Measurements from ENCODE around the gene TMEM203. TPM values are rescaled to one million over a fixed set of nuclear protein-coding genes. Genes with fewer than 3 reads are reported as not detected.

Gene TMEM203
- polyA plus RNA-seq, 1 donor (not counting 4 experiments of a cell fraction or from before 2014, with no cell fraction given): 29.2 TPM

DNA sequence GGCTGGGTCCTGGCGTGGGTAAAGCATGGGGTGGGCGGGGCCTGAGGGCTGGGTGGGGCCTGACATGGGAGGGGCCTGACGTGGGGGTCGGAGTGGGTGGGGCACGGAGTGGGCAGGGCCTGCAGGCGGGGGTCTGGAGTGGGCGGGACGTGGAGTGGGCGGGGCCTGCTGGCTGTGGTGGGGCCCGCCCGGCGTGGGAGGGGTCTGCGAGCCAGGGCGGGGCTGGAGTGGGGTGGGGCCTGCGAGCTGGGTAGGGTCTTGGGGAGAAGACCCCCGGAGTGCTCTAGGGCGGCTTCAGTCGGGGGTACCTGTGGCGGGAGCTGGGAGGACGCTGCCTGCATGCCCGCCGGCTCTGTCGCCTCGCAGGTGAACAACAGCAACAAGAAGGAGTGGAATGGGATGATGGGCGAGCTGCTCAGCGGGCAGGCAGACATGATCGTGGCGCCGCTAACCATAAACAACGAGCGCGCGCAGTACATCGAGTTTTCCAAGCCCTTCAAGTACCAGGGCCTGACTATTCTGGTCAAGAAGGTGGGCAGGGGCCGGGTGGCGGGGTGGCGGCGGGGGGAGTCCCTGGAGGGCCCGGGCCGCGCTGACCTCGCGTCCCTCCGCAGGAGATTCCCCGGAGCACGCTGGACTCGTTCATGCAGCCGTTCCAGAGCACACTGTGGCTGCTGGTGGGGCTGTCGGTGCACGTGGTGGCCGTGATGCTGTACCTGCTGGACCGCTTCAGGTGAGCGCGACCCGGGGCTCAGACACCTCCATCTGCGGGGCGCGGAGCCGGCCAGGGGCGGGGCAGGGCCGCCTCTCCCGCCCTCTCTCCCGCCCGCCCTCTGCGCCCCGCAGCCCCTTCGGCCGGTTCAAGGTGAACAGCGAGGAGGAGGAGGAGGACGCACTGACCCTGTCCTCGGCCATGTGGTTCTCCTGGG lies 43.6 kb downstream of the TMEM203 start:
- H3K4me1 ChIP-seq (ENCODE audit: control insufficient read depth, extremely low read depth, insufficient read depth, low read length): no peaks in the 10 kb centered on the region
- H3K27me3 ChIP-seq (ENCODE audit: control insufficient read depth, extremely low read depth, insufficient read depth, low read length): peaks cover 82% of the 10 kb centered on the region
- no peak overlapping the region for H3K27ac ChIP-seq (ENCODE audit: control insufficient read depth, insufficient read depth, low read length)
- H3K4me2 ChIP-seq (ENCODE audit: control insufficient read depth, extremely low read depth, insufficient read depth, low read depth, low read length): no peak overlapping the region
- FAIRE-seq (no peak), DNase-seq (ENCODE audit: low read depth, low spot score) (no peak)
- H3K9me3 ChIP-seq (ENCODE audit: control insufficient read depth, low read depth, low read length): no peaks in the 10 kb centered on the region
- H3K79me2 ChIP-seq (ENCODE audit: control insufficient read depth, insufficient read depth, low read length): no peaks in the 10 kb centered on the region
- dilution Hi-C loops (cut with MboI; ENCODE audit: extremely low pct_ligation_motif_present, low sequenced_read_pairs): no loop called here
- no peak overlapping the region for H2AFZ ChIP-seq (ENCODE audit: control insufficient read depth, low read length)
- H3K9me1 ChIP-seq (ENCODE audit: control insufficient read depth, extremely low read depth, insufficient read depth, low read length): no peaks in the 10 kb centered on the region
- no peak overlapping the region for H3K4me3 ChIP-seq (ENCODE audit: control insufficient read depth in 2 of 3, extremely low read depth in 1 of 3, insufficient read depth in 2 of 3, low read depth in 1 of 3, low read length in 3 of 3)
- H3K36me3 ChIP-seq (ENCODE audit: control insufficient read depth in 2 of 2, extremely low read depth in 1 of 2, insufficient read depth in 2 of 2, low read length in 2 of 2): no peaks in the 10 kb centered on the region
- no peaks in the 10 kb centered on the region for H4K20me1 ChIP-seq (ENCODE audit: control insufficient read depth, extremely low read depth, insufficient read depth, low read length)
- H3K9ac ChIP-seq (ENCODE audit: control insufficient read depth, extremely low read depth, insufficient read depth, low read length): no peak overlapping the region
- peak; percentile 55 for TF ChIP-seq EZH2 (IDR thresholded peaks at IDR 0.05; ENCODE audit: low read length)
- TF ChIP-seq, protein P1, sequence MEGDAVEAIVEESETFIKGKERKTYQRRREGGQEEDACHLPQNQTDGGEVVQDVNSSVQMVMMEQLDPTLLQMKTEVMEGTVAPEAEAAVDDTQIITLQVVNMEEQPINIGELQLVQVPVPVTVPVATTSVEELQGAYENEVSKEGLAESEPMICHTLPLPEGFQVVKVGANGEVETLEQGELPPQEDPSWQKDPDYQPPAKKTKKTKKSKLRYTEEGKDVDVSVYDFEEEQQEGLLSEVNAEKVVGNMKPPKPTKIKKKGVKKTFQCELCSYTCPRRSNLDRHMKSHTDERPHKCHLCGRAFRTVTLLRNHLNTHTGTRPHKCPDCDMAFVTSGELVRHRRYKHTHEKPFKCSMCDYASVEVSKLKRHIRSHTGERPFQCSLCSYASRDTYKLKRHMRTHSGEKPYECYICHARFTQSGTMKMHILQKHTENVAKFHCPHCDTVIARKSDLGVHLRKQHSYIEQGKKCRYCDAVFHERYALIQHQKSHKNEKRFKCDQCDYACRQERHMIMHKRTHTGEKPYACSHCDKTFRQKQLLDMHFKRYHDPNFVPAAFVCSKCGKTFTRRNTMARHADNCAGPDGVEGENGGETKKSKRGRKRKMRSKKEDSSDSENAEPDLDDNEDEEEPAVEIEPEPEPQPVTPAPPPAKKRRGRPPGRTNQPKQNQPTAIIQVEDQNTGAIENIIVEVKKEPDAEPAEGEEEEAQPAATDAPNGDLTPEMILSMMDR (optimal IDR thresholded peaks at IDR 0.05 in 1 of 3, IDR thresholded peaks at IDR 0.05 in 1 of 3, conservative IDR thresholded peaks at IDR 0.05 in 1 of 3; ENCODE audit: extremely low read depth in 1 of 3, insufficient read depth in 2 of 3, low read length in 3 of 3): no peak

DNA sequence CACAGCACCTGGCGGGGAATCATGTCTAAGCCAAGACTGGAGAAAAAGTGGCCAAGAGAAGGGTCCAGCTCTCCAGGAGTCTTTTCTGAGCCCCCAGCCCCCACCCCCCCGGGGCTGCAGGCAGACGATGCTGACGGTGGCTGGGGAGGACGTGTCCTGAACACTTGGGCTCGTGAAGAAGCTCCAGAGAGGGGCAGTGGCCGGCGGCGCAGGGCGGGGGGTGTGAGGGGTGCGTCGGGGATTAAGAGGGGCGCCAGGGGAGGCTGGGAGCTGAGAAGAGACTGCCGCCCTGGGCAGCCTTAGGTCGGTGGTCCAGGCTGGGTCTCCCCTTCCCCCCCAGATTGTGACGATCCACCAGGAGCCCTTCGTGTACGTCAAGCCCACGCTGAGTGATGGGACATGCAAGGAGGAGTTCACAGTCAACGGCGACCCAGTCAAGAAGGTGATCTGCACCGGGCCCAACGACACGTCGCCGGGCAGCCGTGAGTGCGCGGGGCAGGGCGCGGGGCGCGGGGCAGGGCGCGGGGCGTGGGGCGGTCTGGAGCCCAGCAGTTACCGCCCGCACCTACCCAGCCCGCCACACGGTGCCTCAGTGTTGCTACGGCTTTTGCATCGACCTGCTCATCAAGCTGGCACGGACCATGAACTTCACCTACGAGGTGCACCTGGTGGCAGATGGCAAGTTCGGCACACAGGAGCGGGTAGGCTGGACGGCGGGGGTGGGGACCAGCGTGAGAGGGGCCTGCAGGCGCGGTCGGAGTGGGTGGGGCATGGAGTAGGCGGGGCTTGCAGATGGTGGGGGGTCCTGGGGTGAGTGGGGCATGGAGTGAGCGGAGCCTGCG lies 44.5 kb downstream of the TMEM203 start:
- H2AFZ ChIP-seq (ENCODE audit: control insufficient read depth, low read length): no peak overlapping the region
- H4K20me1 ChIP-seq (ENCODE audit: control insufficient read depth, extremely low read depth, insufficient read depth, low read length): no peaks in the 10 kb centered on the region
- FAIRE-seq (no peak), DNase-seq (ENCODE audit: low read depth, low spot score) (no peak)
- H3K27me3 ChIP-seq (ENCODE audit: control insufficient read depth, extremely low read depth, insufficient read depth, low read length): peaks cover 82% of the 10 kb centered on the region
- TF ChIP-seq, protein P1 (optimal IDR thresholded peaks at IDR 0.05 in 1 of 3, IDR thresholded peaks at IDR 0.05 in 1 of 3, conservative IDR thresholded peaks at IDR 0.05 in 1 of 3; ENCODE audit: extremely low read depth in 1 of 3, insufficient read depth in 2 of 3, low read length in 3 of 3): no peak
- TF ChIP-seq EZH2 (IDR thresholded peaks at IDR 0.05; ENCODE audit: low read length): no peak
- H3K4me3 ChIP-seq (ENCODE audit: control insufficient read depth in 2 of 3, extremely low read depth in 1 of 3, insufficient read depth in 2 of 3, low read depth in 1 of 3, low read length in 3 of 3): no peak overlapping the region
- H3K27ac ChIP-seq (ENCODE audit: control insufficient read depth, insufficient read depth, low read length): no peak overlapping the region
- H3K4me1 ChIP-seq (ENCODE audit: control insufficient read depth, extremely low read depth, insufficient read depth, low read length): peaks cover 4% of the 10 kb centered on the region
- H3K9ac ChIP-seq (ENCODE audit: control insufficient read depth, extremely low read depth, insufficient read depth, low read length): no peak overlapping the region
- dilution Hi-C loops (cut with MboI; ENCODE audit: extremely low pct_ligation_motif_present, low sequenced_read_pairs): no loop called here
- H3K4me2 ChIP-seq (ENCODE audit: control insufficient read depth, extremely low read depth, insufficient read depth, low read depth, low read length): no peak overlapping the region
- H3K9me1 ChIP-seq (ENCODE audit: control insufficient read depth, extremely low read depth, insufficient read depth, low read length): no peaks in the 10 kb centered on the region
- H3K79me2 ChIP-seq (ENCODE audit: control insufficient read depth, insufficient read depth, low read length): no peaks in the 10 kb centered on the region
- no peaks in the 10 kb centered on the region for H3K9me3 ChIP-seq (ENCODE audit: control insufficient read depth, low read depth, low read length)
- H3K36me3 ChIP-seq (ENCODE audit: control insufficient read depth in 2 of 2, extremely low read depth in 1 of 2, insufficient read depth in 2 of 2, low read length in 2 of 2): no peaks in the 10 kb centered on the region

All from keratinocyte (primary cell).